Erythroblast (primary cell): ENCODE measurements around the gene C15orf62.

Source experiments
- GATA1 ChIP-seq: IDR thresholded peaks from 2 replicates; pipeline ENCODE4 v1.6.1; 2011; ENCODE audit warnings: low read depth, mild to moderate bottlenecking, control low read depth, low read length, moderate library complexity
- POLR2A ChIP-seq: IDR thresholded peaks from 2 replicates; pipeline ENCODE4 v1.6.1; 2011; ENCODE audit warnings: mild to moderate bottlenecking, low read length

GRCh38 chr15:40773496-40773895 is 3.7 kb downstream of the C15orf62 start:
- no peak for TF ChIP-seq POLR2A
- no peak for TF ChIP-seq GATA1
